HL-60 (cell line): ENCODE results near the gene CBX5.

Source experiments
- CTCF ChIP-seq: IDR thresholded peaks from one replicate; pipeline ENCODE4 v1.5.1; 2011; ENCODE audit warnings: low read length, control low read depth, inconsistent platforms; ENCODE audit not compliant: insufficient read depth
- GABPA ChIP-seq: IDR thresholded peaks from 2 replicates; pipeline ENCODE4 v1.6.1; 2012; ENCODE audit warnings: low read depth

GRCh38 chr12:54270345-54270744 lies 9.6 kb downstream of the CBX5 start:
- TF ChIP-seq CTCF (no peak), GABPA (no peak)
